DND-41 (cell line): ENCODE data around the gene RCOR1.

ENCODE experiments used
- ATAC-seq: fragments of 200-7000 bp; cut with Tn5 transposase; 3 replicates; pipeline ENCODE4 v1.9.1; 2021; ENCODE audit warnings: low read depth; ENCODE audit not compliant: insufficient read depth
- DNase-seq: peaks from one replicate; pipeline ENCODE4 v3.0.0-alpha.2; 2020
- H2AFZ ChIP-seq: 2 replicates; pipeline ENCODE4 v1.6.0; 2012; ENCODE audit warnings: low read depth, low read length
- H3K27ac ChIP-seq: 2 replicates; pipeline ENCODE4 v1.5.1; 2012; ENCODE audit warnings: low read length, inconsistent platforms
- H3K27me3 ChIP-seq: fragments of 200-600 bp; sonication (generic); 2 replicates; pipeline ENCODE4 v1.6.0; 2012; ENCODE audit warnings: low read length, mild to moderate bottlenecking, inconsistent platforms; ENCODE audit not compliant: insufficient read depth, poor library complexity
- H3K36me3 ChIP-seq: 2 replicates; pipeline ENCODE4 v1.5.1; 2012; ENCODE audit warnings: low read length, inconsistent platforms; ENCODE audit not compliant: insufficient read depth
- H3K4me1 ChIP-seq: 2 replicates; pipeline ENCODE4 v1.5.1; 2012; ENCODE audit warnings: mild to moderate bottlenecking, low read length; ENCODE audit not compliant: insufficient read depth
- H3K4me2 ChIP-seq: 2 replicates; pipeline ENCODE4 v1.6.0; 2012; ENCODE audit warnings: mild to moderate bottlenecking, moderate library complexity, low read length, inconsistent platforms; ENCODE audit not compliant: insufficient read depth
- H3K4me3 ChIP-seq, 2 experiments: fragments of 200-600 bp in 1 of 2; shearing (Covaris generic) in 1 of 2; 2 replicates each; pipeline ENCODE4 v1.5.1; 2012 to 2016; ENCODE audit warnings: inconsistent platforms in 2 of 2, low read length in 2 of 2, mild to moderate bottlenecking in 2 of 2, low read depth in 1 of 2, moderate library complexity in 1 of 2
- H3K79me2 ChIP-seq: 2 replicates; pipeline ENCODE4 v1.6.0; 2012; ENCODE audit warnings: low read length, inconsistent platforms; ENCODE audit not compliant: insufficient read depth
- H3K9ac ChIP-seq: 2 replicates; pipeline ENCODE4 v1.6.0; 2012; ENCODE audit warnings: low read depth, mild to moderate bottlenecking, inconsistent platforms, low read length, moderate library complexity
- H3K9me3 ChIP-seq: 2 replicates; pipeline ENCODE4 v1.5.1; 2012; ENCODE audit warnings: low read length, moderate library complexity, mild to moderate bottlenecking, inconsistent platforms; ENCODE audit not compliant: insufficient read depth, severe bottlenecking
- H4K20me1 ChIP-seq: 2 replicates; pipeline ENCODE4 v1.6.0; 2012; ENCODE audit warnings: low read length; ENCODE audit not compliant: insufficient read depth
- EZH2 ChIP-seq: IDR thresholded peaks from 3 replicates; pipeline ENCODE4 v1.6.1; 2012; ENCODE audit warnings: borderline replicate concordance, low read depth, mild to moderate bottlenecking, moderate library complexity, low read length, inconsistent platforms; ENCODE audit not compliant: severe bottlenecking
- TF ChIP-seq, protein P1 (sequence below): IDR thresholded peaks from 2 replicates; pipeline ENCODE4 v1.5.1; 2012; ENCODE audit warnings: borderline replicate concordance, low read length, moderate library complexity, mild to moderate bottlenecking; ENCODE audit not compliant: poor library complexity, severe bottlenecking; ENCODE audit errors: extremely low read depth

RCOR1 gene

DNA sequence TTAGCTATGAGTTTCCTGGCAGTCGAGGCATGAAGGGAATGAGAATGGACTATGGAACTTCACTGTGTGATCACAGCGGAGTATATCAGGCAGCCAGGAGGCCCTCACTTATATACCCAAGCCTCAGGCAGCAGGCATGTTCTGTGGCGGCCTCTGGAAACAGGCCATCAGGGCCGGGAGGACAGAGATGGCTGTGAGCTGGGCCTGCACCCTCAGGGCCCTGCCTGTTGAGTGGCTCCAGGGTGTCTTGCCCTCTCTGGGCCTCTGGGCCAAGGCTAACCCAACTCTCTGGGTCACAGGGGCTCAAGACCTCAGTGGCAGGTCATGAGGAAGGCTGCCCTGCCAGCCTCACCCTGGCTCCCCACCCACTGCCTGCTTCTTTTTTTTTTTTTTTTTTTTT lies 33.9 kb upstream of the RCOR1 start:
- no peak overlapping the region for H2AFZ ChIP-seq
- H3K4me2 ChIP-seq, result no peak overlapping the region
- no peak for TF ChIP-seq EZH2
- TF ChIP-seq, protein P1, sequence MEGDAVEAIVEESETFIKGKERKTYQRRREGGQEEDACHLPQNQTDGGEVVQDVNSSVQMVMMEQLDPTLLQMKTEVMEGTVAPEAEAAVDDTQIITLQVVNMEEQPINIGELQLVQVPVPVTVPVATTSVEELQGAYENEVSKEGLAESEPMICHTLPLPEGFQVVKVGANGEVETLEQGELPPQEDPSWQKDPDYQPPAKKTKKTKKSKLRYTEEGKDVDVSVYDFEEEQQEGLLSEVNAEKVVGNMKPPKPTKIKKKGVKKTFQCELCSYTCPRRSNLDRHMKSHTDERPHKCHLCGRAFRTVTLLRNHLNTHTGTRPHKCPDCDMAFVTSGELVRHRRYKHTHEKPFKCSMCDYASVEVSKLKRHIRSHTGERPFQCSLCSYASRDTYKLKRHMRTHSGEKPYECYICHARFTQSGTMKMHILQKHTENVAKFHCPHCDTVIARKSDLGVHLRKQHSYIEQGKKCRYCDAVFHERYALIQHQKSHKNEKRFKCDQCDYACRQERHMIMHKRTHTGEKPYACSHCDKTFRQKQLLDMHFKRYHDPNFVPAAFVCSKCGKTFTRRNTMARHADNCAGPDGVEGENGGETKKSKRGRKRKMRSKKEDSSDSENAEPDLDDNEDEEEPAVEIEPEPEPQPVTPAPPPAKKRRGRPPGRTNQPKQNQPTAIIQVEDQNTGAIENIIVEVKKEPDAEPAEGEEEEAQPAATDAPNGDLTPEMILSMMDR, result no peak
- peaks cover 25% of the 10 kb centered on the region for H3K4me1 ChIP-seq
- H3K27ac ChIP-seq, result no peak overlapping the region
- no peak overlapping the region for H3K4me3 ChIP-seq
- no peaks in the 10 kb centered on the region for H3K9me3 ChIP-seq
- no peak for DNase-seq
- H3K9ac ChIP-seq, result no peak overlapping the region
- H3K36me3 ChIP-seq, result no peaks in the 10 kb centered on the region
- peaks cover 18% of the 10 kb centered on the region for H3K27me3 ChIP-seq
- no peaks in the 10 kb centered on the region for H3K79me2 ChIP-seq
- ATAC-seq, result no peak
- H4K20me1 ChIP-seq, result no peaks in the 10 kb centered on the region

GRCh38 chr14:102560458-102561261 lies 31.8 kb upstream of the RCOR1 start:
- H3K36me3 ChIP-seq, result no peaks in the 10 kb centered on the region
- no peak overlapping the region for H2AFZ ChIP-seq
- H3K9me3 ChIP-seq, result no peaks in the 10 kb centered on the region
- peaks cover 20% of the 10 kb centered on the region for H3K4me1 ChIP-seq
- peaks cover 6% of the 10 kb centered on the region for H3K27me3 ChIP-seq
- TF ChIP-seq, protein P1, result no peak
- no peak for TF ChIP-seq EZH2
- no peak overlapping the region for H3K4me3 ChIP-seq
- no peaks in the 10 kb centered on the region for H4K20me1 ChIP-seq
- 0 out of 2 replicates have a peak overlapping the region, but pooled peaks have one; percentile 30 for H3K4me2 ChIP-seq
- no peaks in the 10 kb centered on the region for H3K79me2 ChIP-seq
- H3K9ac ChIP-seq, result no peak overlapping the region
- peak overlapping the region; percentile 63 for H3K27ac ChIP-seq
- ATAC-seq (peak; percentile 93), DNase-seq (peak; percentile 73)

DNA sequence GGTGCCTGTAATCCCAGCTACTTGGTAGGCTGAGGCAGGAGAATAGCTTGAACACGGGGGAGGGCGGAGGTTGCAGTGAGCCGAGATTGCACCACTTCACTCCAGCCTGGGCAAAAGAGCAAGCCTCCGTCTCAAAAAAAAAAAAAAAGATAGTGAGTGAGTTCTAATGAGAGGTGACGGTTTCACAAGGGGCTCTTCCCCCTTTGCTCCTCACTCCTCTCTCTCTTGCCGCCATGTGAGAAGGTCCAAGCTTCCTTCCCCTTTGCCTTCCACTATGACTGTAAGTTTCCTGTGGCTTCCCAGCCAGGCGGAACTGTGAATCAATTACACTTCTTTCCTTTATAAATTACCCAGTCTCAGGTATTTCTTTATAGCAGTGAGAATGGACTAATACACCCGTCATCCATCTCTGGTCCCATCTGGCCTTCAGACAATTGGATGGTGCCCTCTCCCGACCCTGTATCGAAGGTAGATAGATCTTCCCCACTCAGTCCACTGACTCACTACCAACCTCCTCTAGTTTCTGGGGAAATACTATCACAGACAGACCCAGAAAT lies 27.0 kb upstream of the RCOR1 start:
- Histone ChIP-seq H3K27me3 (no peaks in the 10 kb centered on the region), H3K9me3 (no peaks in the 10 kb centered on the region), H4K20me1 (no peaks in the 10 kb centered on the region), H3K79me2 (no peaks in the 10 kb centered on the region), H3K27ac (no peak overlapping the region), H3K4me2 (no peak overlapping the region), H3K4me1 (peaks cover 10% of the 10 kb centered on the region), H2AFZ (no peak overlapping the region), H3K4me3 (no peak overlapping the region), H3K36me3 (no peaks in the 10 kb centered on the region), H3K9ac (no peak overlapping the region)
- ATAC-seq (no peak), DNase-seq (no peak)
- TF ChIP-seq, protein P1, result no peak
- no peak for TF ChIP-seq EZH2
